Stomach smooth muscle (tissue), 2 donors: ENCODE results near the gene ZNF805.
"Not testable (repeated sequence)": the region's sequence is repeated elsewhere in the genome, so short reads cannot be mapped to it uniquely, and the experiment has no call there.

Source experiments
- H3K27ac ChIP-seq: one replicate; pipeline ENCODE4 v1.7.0; 2013; ENCODE audit warnings: mild to moderate bottlenecking, low read length, inconsistent platforms
- H3K27me3 ChIP-seq, 2 donors: one replicate each; pipeline ENCODE4 v1.7.0; 2013; ENCODE audit warnings: low read length in 2 of 2; ENCODE audit not compliant: insufficient read depth in 2 of 2, control insufficient read depth in 1 of 2
- H3K36me3 ChIP-seq, 2 donors: one replicate each; pipeline ENCODE4 v1.7.0; 2013; ENCODE audit warnings: low read length in 2 of 2; ENCODE audit not compliant: control insufficient read depth in 2 of 2, insufficient read depth in 2 of 2
- H3K4me1 ChIP-seq: one replicate; pipeline ENCODE4 v1.7.0; 2013; ENCODE audit warnings: low read length; ENCODE audit not compliant: control insufficient read depth, insufficient read depth
- H3K4me3 ChIP-seq, 2 donors: one replicate each; pipeline ENCODE4 v1.7.0; 2013; ENCODE audit warnings: low read length in 2 of 2
- H3K9ac ChIP-seq, 2 donors: one replicate each; pipeline ENCODE4 v1.7.0; 2013; ENCODE audit warnings: low read length in 2 of 2, mild to moderate bottlenecking in 1 of 2
- H3K9me3 ChIP-seq, 2 donors: one replicate each; pipeline ENCODE4 v1.7.0; 2013; ENCODE audit warnings: low read length in 2 of 2; ENCODE audit not compliant: control insufficient read depth in 2 of 2
- donor health status: healthy.
- donor health status: Pancreatic carcinoma.

Gene ZNF805

GRCh38 chr19:57263244-57263741 is 22.9 kb downstream of the ZNF805 start:
- Histone ChIP-seq H3K27ac (no peak overlapping the region), H3K9ac (no peak overlapping the region), H3K9me3 (no peaks in the 10 kb centered on the region), H3K36me3 (peaks cover 10 to 11% of the 10 kb centered on the region in 2 donors), H3K4me3 (no peak overlapping the region), H3K4me1 (no peaks in the 10 kb centered on the region), H3K27me3 (no peaks in the 10 kb centered on the region)

GRCh38 chr19:57267291-57267690 is 26.9 kb downstream of the ZNF805 start:
- Histone ChIP-seq H3K9ac (no peak overlapping the region), H3K36me3 (peaks cover 6 to 10% of the 10 kb centered on the region in 2 donors), H3K4me1 (no peaks in the 10 kb centered on the region), H3K27ac (no peak overlapping the region), H3K9me3 (no peaks in the 10 kb centered on the region), H3K4me3 (no peak overlapping the region), H3K27me3 (no peaks in the 10 kb centered on the region)

- H3K27ac ChIP-seq = no peak overlapping the region
- no peak overlapping the region for H3K4me3 ChIP-seq
- H3K27me3 ChIP-seq = no peaks in the 10 kb centered on the region
- peaks cover 4 to 10% of the 10 kb centered on the region in 2 donors for H3K36me3 ChIP-seq
- no peaks in the 10 kb centered on the region for H3K4me1 ChIP-seq
- no peaks in the 10 kb centered on the region for H3K9me3 ChIP-seq
- H3K9ac ChIP-seq = no peak overlapping the region
Observed at GRCh38 chr19:57269515-57270250, 29.3 kb downstream of the ZNF805 start.

GRCh38 chr19:57271280-57271679 is 30.8 kb downstream of the ZNF805 start:
- Histone ChIP-seq H3K4me3 (no peak overlapping the region), H3K27ac (no peak overlapping the region), H3K9me3 (no peaks in the 10 kb centered on the region), H3K4me1 (no peaks in the 10 kb centered on the region), H3K9ac (no peak overlapping the region), H3K36me3 (peaks cover 4 to 9% of the 10 kb centered on the region in 2 donors), H3K27me3 (no peaks in the 10 kb centered on the region)

GRCh38 chr19:57273014-57273413 is 32.6 kb downstream of the ZNF805 start:
- Histone ChIP-seq H3K9me3 (no peaks in the 10 kb centered on the region), H3K27ac (no peak overlapping the region), H3K9ac (no peak overlapping the region), H3K4me3 (no peak overlapping the region), H3K4me1 (no peaks in the 10 kb centered on the region), H3K27me3 (no peaks in the 10 kb centered on the region), H3K36me3 (peaks cover 6 to 9% of the 10 kb centered on the region in 2 donors)

- peaks cover 18% of the 10 kb centered on the region for H3K4me1 ChIP-seq
- H3K36me3 ChIP-seq = peaks cover 2 to 6% of the 10 kb centered on the region in 2 donors
- H3K27me3 ChIP-seq = no peaks in the 10 kb centered on the region
- H3K27ac ChIP-seq = no peak overlapping the region
- no peak overlapping the region for H3K9ac ChIP-seq
- no peak overlapping the region for H3K4me3 ChIP-seq
- no peaks in the 10 kb centered on the region for H3K9me3 ChIP-seq
Observed at GRCh38 chr19:57276430-57276829, 36.0 kb downstream of the ZNF805 start.

GRCh38 chr19:57278481-57278880 is 38.0 kb downstream of the ZNF805 start:
- not testable (repeated sequence) for H3K27me3 ChIP-seq, H3K4me3 ChIP-seq, H3K9ac ChIP-seq, H3K36me3 ChIP-seq, H3K9me3 ChIP-seq, H3K27ac ChIP-seq
- H3K4me1 ChIP-seq = peaks cover 32% of the 10 kb centered on the region

- Histone ChIP-seq H3K36me3 (peaks cover 8 to 11% of the 10 kb centered on the region in 2 donors), H3K4me1 (peaks cover 34% of the 10 kb centered on the region), H3K4me3 (peak overlapping the region; percentile 93 to 98), H3K27ac (peak overlapping the region; percentile 99), H3K9ac (peak overlapping the region; percentile 96 to 100), H3K27me3 (no peaks in the 10 kb centered on the region), H3K9me3 (no peaks in the 10 kb centered on the region)
Observed at GRCh38 chr19:57279418-57280164, 39.2 kb downstream of the ZNF805 start.

GRCh38 chr19:57280165-57280961 is 39.9 kb downstream of the ZNF805 start, which contains the start of gene ZNF460:
Gene ZNF460 (plus strand): TSS chr19:57280485. CDS start chr19:57280807, 322 bp downstream.
- Histone ChIP-seq H3K4me1 (peaks cover 34% of the 10 kb centered on the region), H3K36me3 (peaks cover 13 to 17% of the 10 kb centered on the region in 2 donors), H3K9ac (peak within 1 kb of the TSS; percentile 96 to 100), H3K27ac (peak within 1 kb of the TSS; percentile 99), H3K4me3 (peak within 1 kb of the TSS; percentile 93 to 98), H3K27me3 (no peaks in the 10 kb centered on the region), H3K9me3 (no peaks in the 10 kb centered on the region)

- peak overlapping the region; percentile 99 for H3K27ac ChIP-seq
- H3K4me1 ChIP-seq = peaks cover 34% of the 10 kb centered on the region
- H3K9ac ChIP-seq = peak overlapping the region; percentile 96 to 100
- H3K27me3 ChIP-seq = no peaks in the 10 kb centered on the region
- H3K4me3 ChIP-seq = peak overlapping the region; percentile 93 to 98
- no peaks in the 10 kb centered on the region for H3K9me3 ChIP-seq
- peaks cover 18 to 23% of the 10 kb centered on the region in 2 donors for H3K36me3 ChIP-seq
Observed at GRCh38 chr19:57280962-57281400, 40.5 kb downstream of the ZNF805 start.
